ENCODE measurements around the gene PPP1R37. TPM values are rescaled to one million over a fixed set of nuclear protein-coding genes. Genes with fewer than 3 reads are reported as not detected.

The PPP1R37 gene
- polyA plus RNA-seq, 3 donors: 0.10 to 11.8 (median 0.22) TPM

DNA sequence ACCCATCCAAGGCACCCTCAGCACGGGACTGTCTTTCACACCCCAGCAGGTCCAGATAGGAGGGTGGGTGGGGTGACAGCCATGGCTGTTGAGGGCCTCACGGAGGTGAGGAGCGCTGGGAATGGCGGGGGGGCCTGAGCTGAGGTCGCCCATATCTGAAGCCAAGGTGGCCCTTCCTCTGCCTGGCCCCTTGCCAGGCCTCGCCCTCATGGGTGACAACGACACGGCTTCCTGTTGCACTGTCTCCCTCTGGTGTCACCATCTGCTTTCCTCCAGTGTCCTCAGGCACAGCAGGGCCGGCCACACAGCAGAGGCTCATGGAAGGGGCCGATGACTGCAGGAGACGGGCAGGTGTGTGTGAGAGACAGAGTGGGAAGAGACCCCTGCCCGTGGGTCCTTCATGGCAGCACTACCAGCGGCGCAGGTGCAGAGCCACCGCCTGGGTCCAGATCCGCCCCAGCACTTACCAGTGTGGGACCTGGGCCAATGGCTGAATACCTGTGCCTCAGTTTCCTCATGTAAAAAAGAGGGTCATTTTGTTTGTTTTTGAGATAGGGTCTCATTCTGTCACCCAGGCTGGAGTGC, 75.9 kb downstream of the PPP1R37 start:
- TF ChIP-seq, protein P1, sequence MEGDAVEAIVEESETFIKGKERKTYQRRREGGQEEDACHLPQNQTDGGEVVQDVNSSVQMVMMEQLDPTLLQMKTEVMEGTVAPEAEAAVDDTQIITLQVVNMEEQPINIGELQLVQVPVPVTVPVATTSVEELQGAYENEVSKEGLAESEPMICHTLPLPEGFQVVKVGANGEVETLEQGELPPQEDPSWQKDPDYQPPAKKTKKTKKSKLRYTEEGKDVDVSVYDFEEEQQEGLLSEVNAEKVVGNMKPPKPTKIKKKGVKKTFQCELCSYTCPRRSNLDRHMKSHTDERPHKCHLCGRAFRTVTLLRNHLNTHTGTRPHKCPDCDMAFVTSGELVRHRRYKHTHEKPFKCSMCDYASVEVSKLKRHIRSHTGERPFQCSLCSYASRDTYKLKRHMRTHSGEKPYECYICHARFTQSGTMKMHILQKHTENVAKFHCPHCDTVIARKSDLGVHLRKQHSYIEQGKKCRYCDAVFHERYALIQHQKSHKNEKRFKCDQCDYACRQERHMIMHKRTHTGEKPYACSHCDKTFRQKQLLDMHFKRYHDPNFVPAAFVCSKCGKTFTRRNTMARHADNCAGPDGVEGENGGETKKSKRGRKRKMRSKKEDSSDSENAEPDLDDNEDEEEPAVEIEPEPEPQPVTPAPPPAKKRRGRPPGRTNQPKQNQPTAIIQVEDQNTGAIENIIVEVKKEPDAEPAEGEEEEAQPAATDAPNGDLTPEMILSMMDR (IDR thresholded peaks at IDR 0.05): no peak
- Mint-ChIP-seq H3K36me3 (peaks cover 0 to 3% of the 10 kb centered on the region in 2 donors), H3K27ac (no peak overlapping the region), H3K9me3 (no peaks in the 10 kb centered on the region), H3K4me3 (no peak overlapping the region), H3K4me1 (peaks cover 35% of the 10 kb centered on the region), H3K27me3 (ENCODE audit: low read depth in 3 of 3) (peaks cover 3 to 11% (median 9%) of the 10 kb centered on the region in 3 donors)
- H3K9ac ChIP-seq (ENCODE audit: insufficient read depth, low read length, poor library complexity, severe bottlenecking): no peak overlapping the region
- no peak overlapping the region for H3K27ac ChIP-seq (ENCODE audit: low read depth in 1 of 2, low read length in 2 of 2)
- no peaks in the 10 kb centered on the region for H4K20me1 ChIP-seq (ENCODE audit: insufficient read depth, low read length)
- no peak overlapping the region for H3K4me2 ChIP-seq (replicated peaks; ENCODE audit: extremely low read depth, low read length, poor library complexity, severe bottlenecking)
- H3K4me1 ChIP-seq (ENCODE audit: control insufficient read depth in 1 of 2, insufficient read depth in 2 of 2, low read length in 2 of 2): peaks cover 12 to 14% of the 10 kb centered on the region in 2 donors
- no peaks in the 10 kb centered on the region for H3K79me2 ChIP-seq (ENCODE audit: insufficient read depth, low read length)
- no peaks in the 10 kb centered on the region for H3K9me3 ChIP-seq (replicated peaks in 1 of 2; ENCODE audit: control insufficient read depth in 1 of 2, insufficient read depth in 1 of 2, low read length in 2 of 2)
- no peak overlapping the region for H2AFZ ChIP-seq (ENCODE audit: insufficient read depth, low read depth, low read length, poor library complexity, severe bottlenecking)
- no peak overlapping the region for H3K4me3 ChIP-seq (replicated peaks in 1 of 3; ENCODE audit: low read depth in 2 of 3, low read length in 3 of 3)
- 82% methylated on average over 16 of the region's 16 CpGs for WGBS (ENCODE audit: insufficient coverage)
- intact Hi-C loops (cut with micrococcal nuclease): no loop called here
- H3K27me3 ChIP-seq (ENCODE audit: control insufficient read depth in 2 of 2, insufficient read depth in 2 of 2, low read length in 2 of 2): no peaks in the 10 kb centered on the region
- H3K36me3 ChIP-seq (replicated peaks in 1 of 2; ENCODE audit: control insufficient read depth in 1 of 2, insufficient read depth in 2 of 2, low read length in 2 of 2): no peaks in the 10 kb centered on the region
- DNase-seq: no peak

DNA sequence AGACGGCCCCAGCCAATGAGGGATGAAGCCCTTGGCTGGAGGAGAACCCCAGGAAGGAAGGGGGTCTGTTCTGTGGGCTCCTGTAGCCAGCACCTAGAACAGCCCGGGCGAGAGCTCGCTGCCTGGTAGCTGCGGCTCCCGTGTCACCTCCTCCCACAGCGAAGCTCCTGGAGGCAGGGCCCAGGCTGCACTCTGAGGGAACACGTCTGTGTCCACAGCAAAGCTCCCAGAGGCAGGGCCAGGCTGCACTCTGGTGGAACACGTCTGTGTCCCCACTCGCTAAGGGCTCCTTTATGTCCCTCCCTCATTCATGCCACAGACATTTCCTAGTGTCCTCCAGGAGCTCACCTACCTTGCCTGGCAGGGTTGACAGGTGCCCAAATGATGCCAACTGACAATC, 76.6 kb downstream of the PPP1R37 start:
- DNase-seq: no peak
- intact Hi-C loops (cut with micrococcal nuclease): no loop called here
- H3K9me3 ChIP-seq (replicated peaks in 1 of 2; ENCODE audit: control insufficient read depth in 1 of 2, insufficient read depth in 1 of 2, low read length in 2 of 2): no peaks in the 10 kb centered on the region
- H3K4me3 Mint-ChIP-seq: no peak overlapping the region
- H3K36me3 ChIP-seq (replicated peaks in 1 of 2; ENCODE audit: control insufficient read depth in 1 of 2, insufficient read depth in 2 of 2, low read length in 2 of 2): no peaks in the 10 kb centered on the region
- H3K9me3 Mint-ChIP-seq: no peaks in the 10 kb centered on the region
- H3K27ac ChIP-seq (ENCODE audit: low read depth in 1 of 2, low read length in 2 of 2): no peak overlapping the region
- no peaks in the 10 kb centered on the region for H3K27me3 ChIP-seq (ENCODE audit: control insufficient read depth in 2 of 2, insufficient read depth in 2 of 2, low read length in 2 of 2)
- peaks cover 7% of the 10 kb centered on the region in 2 donors for H3K4me1 ChIP-seq (ENCODE audit: control insufficient read depth in 1 of 2, insufficient read depth in 2 of 2, low read length in 2 of 2)
- H3K4me3 ChIP-seq (replicated peaks in 1 of 3; ENCODE audit: low read depth in 2 of 3, low read length in 3 of 3): no peak overlapping the region
- no peak overlapping the region for H3K9ac ChIP-seq (ENCODE audit: insufficient read depth, low read length, poor library complexity, severe bottlenecking)
- peaks cover 28% of the 10 kb centered on the region for H3K4me1 Mint-ChIP-seq
- peaks cover 2 to 4% (median 3%) of the 10 kb centered on the region in 3 donors for H3K27me3 Mint-ChIP-seq (ENCODE audit: low read depth in 3 of 3)
- H2AFZ ChIP-seq (ENCODE audit: insufficient read depth, low read depth, low read length, poor library complexity, severe bottlenecking): no peak overlapping the region
- 94% methylated on average over 9 of the region's 10 CpGs for WGBS (ENCODE audit: insufficient coverage)
- no peaks in the 10 kb centered on the region for H3K79me2 ChIP-seq (ENCODE audit: insufficient read depth, low read length)
- TF ChIP-seq, protein P1 (IDR thresholded peaks at IDR 0.05): no peak
- peaks cover 0 to 3% of the 10 kb centered on the region in 2 donors for H3K36me3 Mint-ChIP-seq
- H3K4me2 ChIP-seq (replicated peaks; ENCODE audit: extremely low read depth, low read length, poor library complexity, severe bottlenecking): no peak overlapping the region
- no peaks in the 10 kb centered on the region for H4K20me1 ChIP-seq (ENCODE audit: insufficient read depth, low read length)
- H3K27ac Mint-ChIP-seq: no peak overlapping the region
